HepG2 (cell line): ENCODE measurements around the gene PLCB4. TPM values are rescaled to one million over a fixed set of nuclear protein-coding genes. Genes with fewer than 3 reads are reported as not detected.

Experiments
- ATAC-seq: fragments of 200-7000 bp; cut with Tn5 transposase; 3 replicates; pipeline ENCODE4 v1.9.1; 2020; ENCODE audit warnings: mild to moderate bottlenecking, moderate library complexity
- BruUV-seq: library from RNA; stranded (reverse); fragments of 400-500 nt; replicated peaks from 2 replicates; lab custom pipeline; 2021; lab: Mats Ljungman, UMichigan
- CTCF ChIA-PET: fragments of 300-600 bp; formaldehyde crosslinking; extraction: SDS; loops from one replicate; lab custom pipeline; 2021; ENCODE audit warnings: low total read pairs, inconsistent platforms, low intra/inter-chr PET ratio; lab: Yijun Ruan, JAX
- POLR2A ChIA-PET: fragments of 350-600 bp; sonication (Branson Sonifier 250); formaldehyde crosslinking; loops from one replicate; lab custom pipeline; 2020; ENCODE audit warnings: antibody characterized with exemption, inconsistent platforms; lab: Yijun Ruan, JAX
- DNase-seq: peaks from one replicate; pipeline ENCODE4 v3.0.0-alpha.2; 2015; ENCODE audit warnings: low spot score
- FAIRE-seq: peaks from 3 replicates; lab custom pipeline; 2011; peaks lifted over from hg19 to GRCh38; lab: Jason Lieb, UNC
- H2AFZ ChIP-seq: one replicate; pipeline ENCODE4 v1.6.1; 2011; ENCODE audit warnings: low read length, inconsistent platforms
- H3K27ac ChIP-seq: fragments of 300-600 bp; 3 replicates; pipeline ENCODE4 v1.8.0; 2011; ENCODE audit warnings: mixed run types, mild to moderate bottlenecking, mixed read lengths, low read length, inconsistent platforms; ENCODE audit not compliant: insufficient read depth; ENCODE audit errors: extremely low read length
- H3K27me3 ChIP-seq, 2 experiments: fragments of 200-600 bp in 1 of 2; 2 replicates in 1 of 2; 3 replicates in 1 of 2; pipeline versions ENCODE4 v1.6.0 to v1.8.0; 2011; ENCODE audit warnings: low read length in 2 of 2, mild to moderate bottlenecking in 2 of 2, moderate library complexity in 2 of 2, inconsistent platforms in 1 of 2; ENCODE audit not compliant: insufficient read depth in 2 of 2, control insufficient read depth in 1 of 2
- H3K36me3 ChIP-seq, 2 experiments: fragments of 200-600 bp in 1 of 2; replicated peaks in 1 of 2; 2 replicates in 1 of 2; 3 replicates in 1 of 2; pipeline versions ENCODE4 v1.5.1 to v1.8.0; 2011; ENCODE audit warnings: low read length in 2 of 2, inconsistent platforms in 1 of 2; ENCODE audit not compliant: insufficient read depth in 2 of 2, control insufficient read depth in 1 of 2
- H3K4me1 ChIP-seq: 2 replicates; pipeline ENCODE4 v1.5.1; 2012; ENCODE audit warnings: low read length, inconsistent platforms; ENCODE audit not compliant: insufficient read depth
- H3K4me2 ChIP-seq: 2 replicates; pipeline ENCODE4 v1.6.0; 2011; ENCODE audit warnings: low read depth, low read length, inconsistent platforms
- H3K4me3 ChIP-seq, 3 experiments: fragments of 200-600 bp in 1 of 3; sonication (generic), shearing (Covaris generic) in 1 of 3; replicated peaks in 1 of 3; 2 replicates each; pipeline ENCODE4 v1.5.1; 2011 to 2016; ENCODE audit warnings: low read length in 3 of 3, inconsistent platforms in 2 of 3, low read depth in 2 of 3, mild to moderate bottlenecking in 2 of 3, control low read depth in 1 of 3, mixed read lengths in 1 of 3; ENCODE audit not compliant: insufficient read depth in 1 of 3
- H3K79me2 ChIP-seq: one replicate; pipeline ENCODE4 v1.6.1; 2011; ENCODE audit warnings: low read length, inconsistent platforms; ENCODE audit not compliant: insufficient read depth
- H3K9ac ChIP-seq: 2 replicates; pipeline ENCODE4 v1.6.0; 2011; ENCODE audit warnings: mild to moderate bottlenecking, low read depth, low read length, inconsistent platforms; ENCODE audit not compliant: insufficient read depth
- H3K9me3 ChIP-seq: 2 replicates; pipeline ENCODE4 v1.5.1; 2012; ENCODE audit warnings: mild to moderate bottlenecking, low read length
- H4K20me1 ChIP-seq: 2 replicates; pipeline ENCODE4 v1.6.0; 2011; ENCODE audit warnings: inconsistent platforms, mild to moderate bottlenecking, low read length, moderate library complexity; ENCODE audit not compliant: insufficient read depth
- NCOA5 ChIP-seq: sonication (generic); formaldehyde crosslinking; IDR thresholded peaks from 2 replicates; pipeline ENCODE4 v1.4.0; 2020; ENCODE audit warnings: missing genetic modification reagents
- ZNF124 ChIP-seq: sonication (generic); formaldehyde crosslinking; IDR thresholded peaks from 2 replicates; pipeline ENCODE4 v1.4.0; 2020; ENCODE audit warnings: missing genetic modification reagents
- ZNF138 ChIP-seq: sonication (generic); formaldehyde crosslinking; IDR thresholded peaks from 2 replicates; pipeline ENCODE4 v1.5.0; 2020; ENCODE audit warnings: mild to moderate bottlenecking, low read depth, missing genetic modification reagents
- WGBS: methylation state at CpG from one replicate; pipeline ENCODE4 v1.1.6; 2017; ENCODE audit warnings: low lambda C conversion rate; 5-methylcytosine and 5-hydroxymethylcytosine counted together
- in situ Hi-C: cut with HindIII; loops from 2 replicates; pipeline ENCODE4 v1.10.0; 2017; ENCODE audit warnings: low pct_unique_long_range_greater_than_20kb; ENCODE audit not compliant: extremely low pct_ligation_motif_present
- intact Hi-C: fragments of 100-400 bp; cut with micrococcal nuclease; formaldehyde crosslinking; loops from one replicate; pipeline ENCODE4 v1.10.0; 2022; ENCODE audit not compliant: unreplicated experiment
- polyA plus RNA-seq, 8 experiments: library from polyadenylated mRNA; depleted of rRNA in 3 of 8; stranded (reverse) in 7 of 8; unstranded in 1 of 8; fragments of >200 nt; fragmentation: Illumina TruSeq in 4 of 8; extraction: Trizol in 4 of 8; gene quantifications; 2 replicates each; pipeline versions ENCODE4 v1.2.1 to v1.2.3, GENCODE V29; 2011 to 2016; ENCODE audit warnings: low read depth in 4 of 8, missing spikeins in 1 of 8, mixed read lengths in 1 of 8; ENCODE audit not compliant: insufficient read depth in 1 of 8
- total RNA-seq, 5 experiments: library from RNA; depleted of rRNA; stranded (reverse); fragments of >200 nt; fragmentation: Illumina TruSeq; extraction: Trizol; gene quantifications; 2 replicates each; pipeline ENCODE4 v1.2.3, GENCODE V29; 2016; ENCODE audit warnings: low read depth in 1 of 5
- TF ChIP-seq, protein P1 (sequence below): sonication (generic); formaldehyde crosslinking; IDR thresholded peaks from 2 replicates; pipeline ENCODE4 v1.8.0; 2022; ENCODE audit warnings: missing genetic modification reagents, mild to moderate bottlenecking, borderline replicate concordance
- TF ChIP-seq, protein P2 (sequence below): sonication (generic); formaldehyde crosslinking; IDR thresholded peaks from 2 replicates; pipeline ENCODE4 v1.4.0; 2020; ENCODE audit warnings: missing genetic modification reagents
- TF ChIP-seq, protein P3 (sequence below): sonication (generic); formaldehyde crosslinking; IDR thresholded peaks from 2 replicates; pipeline ENCODE4 v1.5.1; 2020; ENCODE audit warnings: mild to moderate bottlenecking, missing genetic modification reagents, borderline replicate concordance
- TF ChIP-seq, protein P4 (sequence below): sonication (generic); formaldehyde crosslinking; IDR thresholded peaks from 2 replicates; pipeline ENCODE4 v1.5.1; 2020; ENCODE audit warnings: mild to moderate bottlenecking, missing genetic modification reagents, moderate library complexity
- TF ChIP-seq, protein P5 (sequence below): IDR thresholded peaks from 2 replicates; pipeline ENCODE4 v1.6.1; 2012; ENCODE audit warnings: low read depth, low read length, improper control_type of control experiment

Gene PLCB4
- total and polyA plus RNA-seq, 2 of the 13 experiments (the other 11 are each of a cell fraction or from before 2014, with no cell fraction given): 0.01 TPM; not detected in 1

DNA sequence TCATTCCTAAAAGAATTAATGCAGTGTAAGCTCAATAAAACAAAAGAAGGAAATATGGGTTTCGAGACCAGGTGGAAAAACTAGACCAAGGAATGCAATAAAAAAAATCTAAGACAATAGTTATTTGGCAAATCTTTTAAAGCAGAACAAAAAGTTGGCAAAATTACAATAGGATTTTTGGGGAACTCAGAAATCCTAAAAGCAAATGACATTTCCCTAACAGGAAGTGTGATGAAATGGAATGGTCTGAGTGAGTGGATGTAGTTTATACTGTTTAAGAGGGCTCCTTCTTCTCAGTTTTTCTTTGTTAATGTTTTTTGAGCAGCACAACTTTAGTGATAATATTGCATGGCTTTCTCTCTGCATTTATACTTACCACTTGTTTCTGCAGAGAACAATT is 190.0 kb downstream of the PLCB4 start:
- Histone ChIP-seq H3K4me3 (no peak overlapping the region), H3K27me3 (no peaks in the 10 kb centered on the region; a peak in 1 of 5 replicates), H3K9me3 (no peaks in the 10 kb centered on the region), H3K4me1 (no peaks in the 10 kb centered on the region), H2AFZ (no peak overlapping the region), H4K20me1 (no peaks in the 10 kb centered on the region), H3K36me3 (no peaks in the 10 kb centered on the region), H3K9ac (no peak overlapping the region), H3K4me2 (no peak overlapping the region), H3K79me2 (no peaks in the 10 kb centered on the region), H3K27ac (no peak overlapping the region)
- FAIRE-seq (no peak), DNase-seq (no peak), ATAC-seq (no peak)
- in situ Hi-C loops: no loop called here
- POLR2A ChIA-PET: no interaction called here
- BruUV-seq: no TSS peak
- TF ChIP-seq ZNF138 (CRISPR knock-in tag) (no peak), NCOA5 (no peak), ZNF124 (no peak)
- TF ChIP-seq, protein P1, sequence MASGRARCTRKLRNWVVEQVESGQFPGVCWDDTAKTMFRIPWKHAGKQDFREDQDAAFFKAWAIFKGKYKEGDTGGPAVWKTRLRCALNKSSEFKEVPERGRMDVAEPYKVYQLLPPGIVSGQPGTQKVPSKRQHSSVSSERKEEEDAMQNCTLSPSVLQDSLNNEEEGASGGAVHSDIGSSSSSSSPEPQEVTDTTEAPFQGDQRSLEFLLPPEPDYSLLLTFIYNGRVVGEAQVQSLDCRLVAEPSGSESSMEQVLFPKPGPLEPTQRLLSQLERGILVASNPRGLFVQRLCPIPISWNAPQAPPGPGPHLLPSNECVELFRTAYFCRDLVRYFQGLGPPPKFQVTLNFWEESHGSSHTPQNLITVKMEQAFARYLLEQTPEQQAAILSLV (CRISPR knock-in tag): no peak
- TF ChIP-seq, protein P2, sequence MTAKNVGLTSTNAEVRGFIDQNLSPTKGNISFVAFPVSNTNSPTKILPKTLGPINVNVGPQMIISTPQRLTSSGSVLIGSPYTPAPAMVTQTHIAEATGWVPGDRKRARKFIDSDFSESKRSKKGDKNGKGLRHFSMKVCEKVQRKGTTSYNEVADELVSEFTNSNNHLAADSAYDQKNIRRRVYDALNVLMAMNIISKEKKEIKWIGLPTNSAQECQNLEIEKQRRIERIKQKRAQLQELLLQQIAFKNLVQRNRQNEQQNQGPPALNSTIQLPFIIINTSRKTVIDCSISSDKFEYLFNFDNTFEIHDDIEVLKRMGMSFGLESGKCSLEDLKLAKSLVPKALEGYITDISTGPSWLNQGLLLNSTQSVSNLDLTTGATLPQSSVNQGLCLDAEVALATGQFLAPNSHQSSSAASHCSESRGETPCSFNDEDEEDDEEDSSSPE: no peak
- TF ChIP-seq, protein P3, sequence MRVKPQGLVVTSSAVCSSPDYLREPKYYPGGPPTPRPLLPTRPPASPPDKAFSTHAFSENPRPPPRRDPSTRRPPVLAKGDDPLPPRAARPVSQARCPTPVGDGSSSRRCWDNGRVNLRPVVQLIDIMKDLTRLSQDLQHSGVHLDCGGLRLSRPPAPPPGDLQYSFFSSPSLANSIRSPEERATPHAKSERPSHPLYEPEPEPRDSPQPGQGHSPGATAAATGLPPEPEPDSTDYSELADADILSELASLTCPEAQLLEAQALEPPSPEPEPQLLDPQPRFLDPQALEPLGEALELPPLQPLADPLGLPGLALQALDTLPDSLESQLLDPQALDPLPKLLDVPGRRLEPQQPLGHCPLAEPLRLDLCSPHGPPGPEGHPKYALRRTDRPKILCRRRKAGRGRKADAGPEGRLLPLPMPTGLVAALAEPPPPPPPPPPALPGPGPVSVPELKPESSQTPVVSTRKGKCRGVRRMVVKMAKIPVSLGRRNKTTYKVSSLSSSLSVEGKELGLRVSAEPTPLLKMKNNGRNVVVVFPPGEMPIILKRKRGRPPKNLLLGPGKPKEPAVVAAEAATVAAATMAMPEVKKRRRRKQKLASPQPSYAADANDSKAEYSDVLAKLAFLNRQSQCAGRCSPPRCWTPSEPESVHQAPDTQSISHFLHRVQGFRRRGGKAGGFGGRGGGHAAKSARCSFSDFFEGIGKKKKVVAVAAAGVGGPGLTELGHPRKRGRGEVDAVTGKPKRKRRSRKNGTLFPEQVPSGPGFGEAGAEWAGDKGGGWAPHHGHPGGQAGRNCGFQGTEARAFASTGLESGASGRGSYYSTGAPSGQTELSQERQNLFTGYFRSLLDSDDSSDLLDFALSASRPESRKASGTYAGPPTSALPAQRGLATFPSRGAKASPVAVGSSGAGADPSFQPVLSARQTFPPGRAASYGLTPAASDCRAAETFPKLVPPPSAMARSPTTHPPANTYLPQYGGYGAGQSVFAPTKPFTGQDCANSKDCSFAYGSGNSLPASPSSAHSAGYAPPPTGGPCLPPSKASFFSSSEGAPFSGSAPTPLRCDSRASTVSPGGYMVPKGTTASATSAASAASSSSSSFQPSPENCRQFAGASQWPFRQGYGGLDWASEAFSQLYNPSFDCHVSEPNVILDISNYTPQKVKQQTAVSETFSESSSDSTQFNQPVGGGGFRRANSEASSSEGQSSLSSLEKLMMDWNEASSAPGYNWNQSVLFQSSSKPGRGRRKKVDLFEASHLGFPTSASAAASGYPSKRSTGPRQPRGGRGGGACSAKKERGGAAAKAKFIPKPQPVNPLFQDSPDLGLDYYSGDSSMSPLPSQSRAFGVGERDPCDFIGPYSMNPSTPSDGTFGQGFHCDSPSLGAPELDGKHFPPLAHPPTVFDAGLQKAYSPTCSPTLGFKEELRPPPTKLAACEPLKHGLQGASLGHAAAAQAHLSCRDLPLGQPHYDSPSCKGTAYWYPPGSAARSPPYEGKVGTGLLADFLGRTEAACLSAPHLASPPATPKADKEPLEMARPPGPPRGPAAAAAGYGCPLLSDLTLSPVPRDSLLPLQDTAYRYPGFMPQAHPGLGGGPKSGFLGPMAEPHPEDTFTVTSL (CRISPR knock-in tag): no peak
- TF ChIP-seq, protein P4, sequence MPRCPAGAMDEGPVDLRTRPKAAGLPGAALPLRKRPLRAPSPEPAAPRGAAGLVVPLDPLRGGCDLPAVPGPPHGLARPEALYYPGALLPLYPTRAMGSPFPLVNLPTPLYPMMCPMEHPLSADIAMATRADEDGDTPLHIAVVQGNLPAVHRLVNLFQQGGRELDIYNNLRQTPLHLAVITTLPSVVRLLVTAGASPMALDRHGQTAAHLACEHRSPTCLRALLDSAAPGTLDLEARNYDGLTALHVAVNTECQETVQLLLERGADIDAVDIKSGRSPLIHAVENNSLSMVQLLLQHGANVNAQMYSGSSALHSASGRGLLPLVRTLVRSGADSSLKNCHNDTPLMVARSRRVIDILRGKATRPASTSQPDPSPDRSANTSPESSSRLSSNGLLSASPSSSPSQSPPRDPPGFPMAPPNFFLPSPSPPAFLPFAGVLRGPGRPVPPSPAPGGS (CRISPR knock-in tag): no peak
- TF ChIP-seq, protein P5, sequence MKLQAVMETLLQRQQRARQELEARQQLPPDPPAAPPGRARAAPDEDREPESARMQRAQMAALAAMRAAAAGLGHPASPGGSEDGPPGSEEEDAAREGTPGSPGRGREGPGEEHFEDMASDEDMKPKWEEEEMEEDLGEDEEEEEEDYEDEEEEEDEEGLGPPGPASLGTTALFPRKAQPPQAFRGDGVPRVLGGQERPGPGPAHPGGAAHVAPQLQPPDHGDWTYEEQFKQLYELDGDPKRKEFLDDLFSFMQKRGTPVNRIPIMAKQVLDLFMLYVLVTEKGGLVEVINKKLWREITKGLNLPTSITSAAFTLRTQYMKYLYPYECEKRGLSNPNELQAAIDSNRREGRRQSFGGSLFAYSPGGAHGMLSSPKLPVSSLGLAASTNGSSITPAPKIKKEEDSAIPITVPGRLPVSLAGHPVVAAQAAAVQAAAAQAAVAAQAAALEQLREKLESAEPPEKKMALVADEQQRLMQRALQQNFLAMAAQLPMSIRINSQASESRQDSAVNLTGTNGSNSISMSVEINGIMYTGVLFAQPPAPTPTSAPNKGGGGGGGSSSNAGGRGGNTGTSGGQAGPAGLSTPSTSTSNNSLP: no peak
- WGBS: 0% methylated on average over 1 of the region's 1 CpG
- CTCF ChIA-PET: no interaction called here
- intact Hi-C loops: no loop called here
